Activated CD8-positive, alpha-beta memory T cell treated with anti-CD3 and anti-CD28 coated beads for 24 hours (primary cell): ENCODE data around the gene LARP4B.

Experiments
- DNase-seq: peaks from one replicate; pipeline ENCODE4 v3.0.0-alpha.2; 2020

The LARP4B gene

GRCh38 chr10:865924-866576 lies 65.5 kb downstream of the LARP4B start:
- DNase-seq: no peak

DNA sequence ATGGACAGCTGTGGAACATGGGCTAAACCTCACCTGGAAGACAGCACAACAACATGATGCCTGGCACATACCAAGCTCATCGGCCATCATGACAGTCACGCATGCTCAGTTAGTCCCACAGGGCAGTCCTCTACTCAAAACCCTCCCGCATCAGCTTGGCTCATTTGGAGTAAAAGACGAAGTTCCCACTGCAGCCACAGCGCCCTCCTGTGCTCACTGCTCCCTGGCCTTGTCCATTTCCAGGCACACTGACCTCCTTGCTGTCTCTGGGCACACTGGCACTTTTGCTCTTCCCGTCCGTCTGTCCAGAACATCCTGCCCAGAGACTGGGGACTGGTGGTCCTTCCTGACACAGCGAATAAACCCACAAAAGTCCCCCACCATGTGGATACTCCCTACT lies 66.2 kb downstream of the LARP4B start:
- no peak for DNase-seq

DNA sequence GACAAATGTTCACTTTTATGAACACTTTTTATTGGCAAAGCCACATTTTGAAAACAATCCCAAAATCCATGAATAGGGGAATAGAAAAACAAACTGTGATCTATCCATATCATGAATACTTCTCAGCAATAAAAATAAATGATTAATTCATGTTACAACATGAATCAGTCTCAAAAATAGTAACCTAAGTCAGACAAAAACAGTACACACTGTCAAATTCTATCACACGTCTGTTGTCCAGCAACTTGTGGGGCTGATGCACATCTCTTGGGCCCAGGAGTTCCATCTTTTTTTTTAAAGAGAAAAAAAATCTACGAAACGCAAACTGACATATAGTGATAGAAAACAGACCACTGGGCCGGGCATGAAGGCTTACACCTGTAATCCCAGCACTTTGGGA lies 71.0 kb downstream of the LARP4B start:
- DNase-seq: no peak

- DNase-seq: no peak
Measured at GRCh38 chr10:856416-857157, 74.9 kb downstream of the LARP4B start.

GRCh38 chr10:855671-856070 lies 75.8 kb downstream of the LARP4B start:
- no peak for DNase-seq

GRCh38 chr10:855079-855478 lies 76.4 kb downstream of the LARP4B start:
- no peak for DNase-seq

DNA sequence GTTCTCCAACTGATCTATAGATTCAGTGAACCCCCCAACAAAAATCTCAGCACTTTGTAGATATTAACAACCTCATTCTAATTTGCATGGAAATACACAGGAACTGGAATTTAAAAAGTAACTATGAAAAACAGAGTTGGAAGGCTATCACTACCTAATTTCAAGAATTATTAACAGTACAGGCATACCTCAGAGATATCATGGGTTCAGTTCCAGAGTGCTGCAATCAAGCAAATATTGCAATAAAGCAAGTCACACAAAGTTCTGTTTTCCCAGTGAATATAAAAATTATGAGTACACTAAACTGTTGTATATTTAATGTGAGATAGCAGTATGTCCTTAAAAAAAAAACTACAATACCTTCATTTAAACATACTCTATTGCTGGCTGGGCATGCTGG lies 78.5 kb downstream of the LARP4B start:
- no peak for DNase-seq

GRCh38 chr10:852386-852785 lies 79.1 kb downstream of the LARP4B start:
- no peak for DNase-seq

DNA sequence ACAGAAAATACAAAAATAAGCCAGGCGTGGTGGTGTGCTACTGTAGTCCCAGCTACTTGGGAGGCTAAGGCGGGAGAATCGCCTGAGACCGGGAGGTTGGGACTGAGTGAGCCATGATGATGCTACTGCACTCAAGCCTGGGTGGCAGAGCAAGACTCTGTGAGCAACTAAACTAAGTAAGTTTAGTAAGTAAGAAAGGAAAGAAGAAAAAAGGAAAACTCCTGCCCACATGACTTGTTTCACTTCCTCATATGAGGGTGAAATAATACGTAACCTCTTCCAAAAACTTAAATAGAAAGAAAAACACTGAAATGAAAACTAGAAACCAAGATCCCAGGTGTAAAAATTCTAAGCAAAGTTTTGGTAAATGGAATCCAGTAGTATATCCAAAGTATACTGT lies 79.6 kb downstream of the LARP4B start:
- no peak for DNase-seq

- DNase-seq: no peak
Measured at GRCh38 chr10:850093-850492, 81.4 kb downstream of the LARP4B start.

DNA sequence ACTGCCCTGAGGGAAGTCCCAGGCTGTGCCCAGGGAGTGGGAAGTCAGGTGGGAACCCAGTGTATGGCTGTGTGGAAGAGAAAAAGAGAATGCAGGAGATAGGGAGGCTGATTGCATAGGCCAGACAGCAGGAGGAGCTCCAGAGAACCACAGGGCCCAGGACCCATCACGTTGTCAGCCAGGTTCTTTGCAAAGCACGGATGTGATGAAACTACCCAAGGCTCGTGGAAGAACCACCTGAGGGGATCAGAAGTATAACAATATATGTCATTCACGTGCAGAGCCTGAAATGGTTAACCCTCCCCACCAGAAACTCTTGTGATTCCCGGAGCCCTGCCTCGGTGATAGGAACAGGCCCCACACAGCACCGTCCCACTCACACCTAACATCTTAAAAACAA lies 83.6 kb downstream of the LARP4B start:
- no peak for DNase-seq

GRCh38 chr10:846126-846685 lies 85.3 kb downstream of the LARP4B start:
- no peak for DNase-seq

GRCh38 chr10:845526-845925 lies 86.0 kb downstream of the LARP4B start:
- no peak for DNase-seq

DNA sequence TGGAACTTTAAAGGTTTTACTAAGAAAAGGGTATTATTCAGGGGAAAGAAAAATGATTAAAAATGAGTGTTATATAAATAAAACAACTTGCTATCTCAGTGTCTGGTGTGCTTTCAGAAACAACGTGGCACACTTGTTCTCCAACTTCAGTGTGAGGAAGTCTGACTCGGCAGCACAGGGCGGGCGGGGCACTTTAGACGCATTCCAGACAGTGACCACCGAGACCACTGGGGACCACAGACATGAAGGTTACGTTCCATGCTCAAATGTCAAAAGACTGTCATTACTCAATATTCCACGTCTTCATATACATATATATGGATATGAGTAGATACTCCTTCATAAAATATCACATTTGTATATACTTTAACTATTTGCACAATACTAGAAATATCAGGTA lies 87.0 kb downstream of the LARP4B start:
- DNase-seq: no peak

DNA sequence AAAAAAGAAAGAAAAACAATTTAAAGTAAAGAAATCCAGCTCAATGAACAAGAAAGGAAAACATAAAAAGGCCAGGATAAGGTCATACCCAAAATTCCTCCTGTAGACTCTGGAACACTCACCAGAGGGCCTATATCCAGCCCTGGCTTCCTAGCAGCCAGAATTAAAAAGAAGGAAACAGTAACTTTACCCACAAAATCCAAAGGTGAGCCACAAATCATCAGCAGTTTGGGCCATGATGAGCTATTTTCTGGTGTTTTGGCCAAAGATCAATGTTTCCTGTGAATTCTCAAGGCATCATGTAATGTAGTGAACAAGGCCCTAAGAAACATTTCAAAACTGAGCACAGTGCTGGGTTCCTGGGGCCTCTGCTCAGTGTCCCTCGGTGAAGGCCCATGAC lies 87.8 kb downstream of the LARP4B start:
- DNase-seq: no peak

- no peak for DNase-seq
Measured at GRCh38 chr10:842795-843194, 88.7 kb downstream of the LARP4B start.

- no peak for DNase-seq
Measured at GRCh38 chr10:841535-841934, 90.0 kb downstream of the LARP4B start.

- no peak for DNase-seq
Measured at GRCh38 chr10:839550-840205, 91.8 kb downstream of the LARP4B start.

DNA sequence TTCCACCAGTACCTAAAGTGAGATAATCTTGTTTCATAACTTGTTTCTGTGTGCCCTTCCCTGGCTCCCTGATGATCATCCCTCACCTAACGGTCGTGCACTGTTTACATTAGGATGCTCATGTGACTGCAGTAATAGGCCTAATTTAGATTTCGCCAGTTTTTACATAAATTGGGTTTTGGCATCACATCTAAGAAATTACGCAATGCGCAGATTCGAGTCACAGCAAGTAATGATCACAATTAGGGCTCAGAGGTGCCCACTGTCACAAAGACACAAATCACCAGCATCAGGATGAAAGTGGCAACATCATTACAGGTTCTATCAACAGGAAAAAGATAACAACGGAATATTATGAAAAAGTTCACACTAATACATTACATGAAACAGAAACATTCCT lies 94.7 kb downstream of the LARP4B start:
- DNase-seq: no peak

GRCh38 chr10:834493-834892 lies 97.0 kb downstream of the LARP4B start:
- DNase-seq: no peak

GRCh38 chr10:829241-829640 lies 102.3 kb downstream of the LARP4B start:
- no peak for DNase-seq

DNA sequence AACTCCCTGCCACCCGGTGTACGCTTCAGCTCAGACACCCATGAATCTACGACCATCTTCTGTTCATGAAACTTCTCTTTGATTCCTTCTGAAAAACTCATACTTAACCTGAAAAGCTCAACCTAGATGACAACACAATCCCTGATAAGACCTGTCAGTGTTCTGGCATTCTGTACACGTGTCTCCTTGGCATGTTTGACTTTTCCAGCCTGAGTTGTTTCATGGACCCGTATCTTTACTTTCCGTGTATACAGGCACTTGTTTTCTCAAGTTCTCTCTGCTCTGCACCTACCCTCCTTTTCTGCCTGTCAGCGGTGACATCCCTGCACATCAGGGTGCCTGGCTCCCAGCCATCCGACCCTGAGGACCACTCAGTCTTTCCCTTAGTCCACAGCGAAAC lies 103.3 kb downstream of the LARP4B start:
- no peak for DNase-seq

- DNase-seq: no peak
Measured at GRCh38 chr10:824946-825345, 106.6 kb downstream of the LARP4B start.

DNA sequence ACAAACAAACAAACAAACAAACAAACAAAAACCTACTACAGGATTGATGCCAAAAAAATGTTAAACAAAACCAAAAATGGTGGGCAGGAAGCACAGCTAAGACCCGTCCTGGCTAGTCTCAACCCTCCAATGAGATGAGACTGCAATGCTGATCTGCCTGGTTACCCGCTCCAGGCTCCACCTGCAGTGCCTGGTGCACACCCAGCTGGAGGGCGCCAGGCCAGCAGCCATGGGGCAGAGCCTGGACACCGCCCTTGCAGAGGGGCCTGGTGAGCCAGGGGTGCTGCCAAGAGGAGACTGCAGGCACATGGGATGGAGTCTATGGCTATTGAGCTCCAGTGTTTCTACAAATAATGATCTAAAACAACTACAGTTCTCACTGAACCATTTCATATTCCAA lies 107.0 kb downstream of the LARP4B start:
- no peak for DNase-seq
